GM19455 (cell line): ENCODE results near the gene ZNF277.
"Not testable (repeated sequence)": the region's sequence is repeated elsewhere in the genome, so short reads cannot be mapped to it uniquely, and the experiment has no call there.

ENCODE experiments used
- ATAC-seq: cut with Tn5 transposase; IDR thresholded peaks from one replicate; pipeline ENCODE4 v1.9.1; 2021; ENCODE audit not compliant: unreplicated experiment

Gene ZNF277

GRCh38 chr7:112386619-112387018, 180.1 kb downstream of the ZNF277 start:
- no peak for ATAC-seq

GRCh38 chr7:112390167-112390566, 183.7 kb downstream of the ZNF277 start:
- no peak for ATAC-seq

- ATAC-seq: not testable (repeated sequence)
These were observed 184.8 kb downstream of the ZNF277 start for GRCh38 chr7:112391079-112391821.

DNA sequence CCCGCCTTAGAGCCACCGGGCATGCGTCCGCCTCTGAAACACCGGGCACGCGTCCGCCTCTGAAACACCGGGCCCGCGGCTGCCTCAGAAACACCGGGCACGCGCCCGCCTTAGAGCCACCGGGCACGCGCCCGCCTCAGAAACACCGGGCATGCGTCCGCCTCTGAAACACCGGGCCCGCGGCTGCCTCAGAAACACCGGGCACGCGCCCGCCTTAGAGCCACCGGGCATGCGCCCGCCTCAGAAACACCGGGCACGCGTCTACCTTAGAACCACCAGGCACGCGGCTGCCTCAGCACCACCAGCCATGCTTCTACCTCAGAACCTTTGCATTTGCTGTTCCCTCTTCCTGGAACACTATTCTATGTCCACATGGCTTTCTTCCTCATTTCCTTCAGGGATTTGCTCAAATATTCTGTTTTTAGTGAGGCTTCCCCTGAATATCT, 185.4 kb downstream of the ZNF277 start:
- peak; percentile 65 for ATAC-seq
